ENCODE measurements around the gene TIGD3.

Gene TIGD3

GRCh38 chr11:65392186-65392829 lies 37.8 kb downstream of the TIGD3 start:
- H3K9ac ChIP-seq (ENCODE audit: insufficient read length, low read depth), result no peak overlapping the region
- H3K4me1 ChIP-seq (ENCODE audit: insufficient read depth, insufficient read length), result peaks cover 44% of the 10 kb centered on the region
- TF ChIP-seq SUZ12 (IDR thresholded peaks at IDR 0.05; ENCODE audit: extremely low read depth, insufficient read depth, insufficient read length) (no peak), YY1 (IDR thresholded peaks at IDR 0.05; ENCODE audit: insufficient read depth, insufficient read length) (no peak), ZNF274 (IDR thresholded peaks at IDR 0.05; ENCODE audit: low read depth, low read length) (no peak)

GRCh38 chr11:65392899-65393298 lies 38.3 kb downstream of the TIGD3 start:
- no peak for DNase-seq (ENCODE audit: low read depth, low spot score)
- TF ChIP-seq SUZ12 (IDR thresholded peaks at IDR 0.05; ENCODE audit: extremely low read depth, insufficient read depth, insufficient read length) (no peak), YY1 (IDR thresholded peaks at IDR 0.05; ENCODE audit: insufficient read depth, insufficient read length) (no peak), ZNF274 (IDR thresholded peaks at IDR 0.05; ENCODE audit: low read depth, low read length) (no peak)
- Histone ChIP-seq H3K4me1 (ENCODE audit: insufficient read depth, insufficient read length) (peaks cover 43% of the 10 kb centered on the region), H3K4me3 (ENCODE audit: insufficient read length, low read depth) (no peak overlapping the region), H3K9me3 (ENCODE audit: insufficient read depth, low read length) (no peaks in the 10 kb centered on the region), H3K36me3 (ENCODE audit: insufficient read depth, insufficient read length, low read length) (peaks cover 86% of the 10 kb centered on the region), H3K9ac (ENCODE audit: insufficient read length, low read depth) (no peak overlapping the region), H3K27me3 (ENCODE audit: insufficient read depth, insufficient read length) (no peaks in the 10 kb centered on the region)

More at GRCh38 chr11:65392186-65392829, 37.8 kb downstream of the TIGD3 start:
- no peaks in the 10 kb centered on the region for H3K9me3 ChIP-seq (ENCODE audit: insufficient read depth, low read length)
- H3K36me3 ChIP-seq (ENCODE audit: insufficient read depth, insufficient read length, low read length), result peaks cover 86% of the 10 kb centered on the region
- H3K4me3 ChIP-seq (ENCODE audit: insufficient read length, low read depth), result no peak overlapping the region
- no peaks in the 10 kb centered on the region for H3K27me3 ChIP-seq (ENCODE audit: insufficient read depth, insufficient read length)
- DNase-seq (ENCODE audit: low read depth, low spot score), result no peak

DNA sequence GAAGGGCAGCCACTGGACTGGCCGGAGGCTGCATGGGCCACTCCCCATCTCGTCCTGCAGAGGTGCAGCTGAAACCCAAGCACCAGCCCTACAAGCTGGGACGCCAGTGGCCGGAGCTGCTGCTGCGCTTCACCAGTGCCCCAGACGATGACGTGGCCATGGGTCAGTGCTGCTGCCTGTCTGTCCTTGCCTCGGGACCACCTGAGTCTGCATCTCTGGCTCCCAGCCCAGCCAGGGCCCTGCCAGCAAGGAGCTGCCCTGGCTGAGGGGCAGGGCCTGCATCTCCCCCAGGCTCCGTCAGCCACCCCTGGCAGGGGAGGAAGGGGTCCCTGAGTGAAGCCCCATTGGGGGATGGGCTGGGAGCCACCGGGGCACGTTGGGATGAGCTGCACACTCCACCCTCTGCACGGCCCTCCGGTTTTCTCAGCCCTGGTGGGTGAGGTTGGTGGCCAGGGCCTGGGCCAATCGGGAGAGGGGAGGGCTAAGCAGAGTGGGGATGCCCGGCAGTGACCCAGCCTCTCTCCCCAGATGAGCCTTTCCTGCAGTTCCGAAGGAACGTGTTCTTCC lies 39.0 kb downstream of the TIGD3 start:
- Histone ChIP-seq H3K36me3 (ENCODE audit: insufficient read depth, insufficient read length, low read length) (peaks cover 86% of the 10 kb centered on the region), H3K9me3 (ENCODE audit: insufficient read depth, low read length) (no peaks in the 10 kb centered on the region), H3K9ac (ENCODE audit: insufficient read length, low read depth) (peak overlapping the region; percentile 34), H3K4me3 (ENCODE audit: insufficient read length, low read depth) (no peak overlapping the region), H3K4me1 (ENCODE audit: insufficient read depth, insufficient read length) (peaks cover 41% of the 10 kb centered on the region), H3K27me3 (ENCODE audit: insufficient read depth, insufficient read length) (no peaks in the 10 kb centered on the region)
- DNase-seq (ENCODE audit: low read depth, low spot score), result no peak
- TF ChIP-seq SUZ12 (IDR thresholded peaks at IDR 0.05; ENCODE audit: extremely low read depth, insufficient read depth, insufficient read length) (no peak), YY1 (IDR thresholded peaks at IDR 0.05; ENCODE audit: insufficient read depth, insufficient read length) (no peak), ZNF274 (IDR thresholded peaks at IDR 0.05; ENCODE audit: low read depth, low read length) (no peak)

GRCh38 chr11:65394125-65394536 lies 39.6 kb downstream of the TIGD3 start:
- no peak for TF ChIP-seq SUZ12 (IDR thresholded peaks at IDR 0.05; ENCODE audit: extremely low read depth, insufficient read depth, insufficient read length)
- no peak for TF ChIP-seq ZNF274 (IDR thresholded peaks at IDR 0.05; ENCODE audit: low read depth, low read length)
- no peak for TF ChIP-seq YY1 (IDR thresholded peaks at IDR 0.05; ENCODE audit: insufficient read depth, insufficient read length)
- H3K4me3 ChIP-seq (ENCODE audit: insufficient read length, low read depth), result no peak overlapping the region
- no peak for DNase-seq (ENCODE audit: low read depth, low spot score)

DNA sequence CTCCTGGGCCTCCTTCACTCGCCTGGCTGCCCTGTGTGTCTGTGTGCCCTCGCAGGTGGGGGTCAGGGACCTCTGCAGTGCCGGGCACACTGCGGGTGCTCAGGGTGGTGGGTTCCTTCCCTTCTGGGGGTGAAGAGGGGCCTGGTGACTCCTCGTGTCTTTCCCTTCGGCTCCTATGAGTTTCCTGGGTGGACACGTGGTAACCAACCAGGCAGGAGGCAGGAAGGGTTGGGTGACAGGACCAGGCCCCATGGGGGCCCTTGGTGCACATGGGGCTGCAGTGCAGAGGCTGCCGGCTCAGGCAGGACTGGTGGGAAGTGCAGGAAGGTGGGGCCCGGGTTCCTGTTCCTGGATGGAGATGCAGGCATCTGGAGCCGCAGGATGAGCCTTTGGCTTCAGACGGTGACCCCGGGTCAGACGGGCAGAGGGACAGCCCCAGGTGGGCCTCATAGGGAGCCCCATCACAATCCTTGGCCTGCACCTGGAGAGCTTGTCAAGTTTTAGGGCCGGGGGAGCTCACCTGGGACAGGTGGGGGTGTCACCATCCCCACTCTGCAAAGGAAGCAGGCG lies 41.5 kb downstream of the TIGD3 start:
- H3K4me1 ChIP-seq (ENCODE audit: insufficient read depth, insufficient read length), result peaks cover 37% of the 10 kb centered on the region
- DNase-seq (ENCODE audit: low read depth, low spot score), result no peak
- H3K4me3 ChIP-seq (ENCODE audit: insufficient read length, low read depth), result no peak overlapping the region
- H3K9ac ChIP-seq (ENCODE audit: insufficient read length, low read depth), result no peak overlapping the region
- no peaks in the 10 kb centered on the region for H3K9me3 ChIP-seq (ENCODE audit: insufficient read depth, low read length)
- no peak for TF ChIP-seq ZNF274 (IDR thresholded peaks at IDR 0.05; ENCODE audit: low read depth, low read length)
- TF ChIP-seq YY1 (IDR thresholded peaks at IDR 0.05; ENCODE audit: insufficient read depth, insufficient read length), result no peak
- no peak for TF ChIP-seq SUZ12 (IDR thresholded peaks at IDR 0.05; ENCODE audit: extremely low read depth, insufficient read depth, insufficient read length)
- peaks cover 89% of the 10 kb centered on the region for H3K36me3 ChIP-seq (ENCODE audit: insufficient read depth, insufficient read length, low read length)
- no peaks in the 10 kb centered on the region for H3K27me3 ChIP-seq (ENCODE audit: insufficient read depth, insufficient read length)

More at GRCh38 chr11:65394125-65394536, 39.6 kb downstream of the TIGD3 start:
- Histone ChIP-seq H3K9me3 (ENCODE audit: insufficient read depth, low read length) (no peaks in the 10 kb centered on the region), H3K36me3 (ENCODE audit: insufficient read depth, insufficient read length, low read length) (peaks cover 84% of the 10 kb centered on the region), H3K4me1 (ENCODE audit: insufficient read depth, insufficient read length) (peaks cover 41% of the 10 kb centered on the region), H3K9ac (ENCODE audit: insufficient read length, low read depth) (no peak overlapping the region), H3K27me3 (ENCODE audit: insufficient read depth, insufficient read length) (no peaks in the 10 kb centered on the region)

DNA sequence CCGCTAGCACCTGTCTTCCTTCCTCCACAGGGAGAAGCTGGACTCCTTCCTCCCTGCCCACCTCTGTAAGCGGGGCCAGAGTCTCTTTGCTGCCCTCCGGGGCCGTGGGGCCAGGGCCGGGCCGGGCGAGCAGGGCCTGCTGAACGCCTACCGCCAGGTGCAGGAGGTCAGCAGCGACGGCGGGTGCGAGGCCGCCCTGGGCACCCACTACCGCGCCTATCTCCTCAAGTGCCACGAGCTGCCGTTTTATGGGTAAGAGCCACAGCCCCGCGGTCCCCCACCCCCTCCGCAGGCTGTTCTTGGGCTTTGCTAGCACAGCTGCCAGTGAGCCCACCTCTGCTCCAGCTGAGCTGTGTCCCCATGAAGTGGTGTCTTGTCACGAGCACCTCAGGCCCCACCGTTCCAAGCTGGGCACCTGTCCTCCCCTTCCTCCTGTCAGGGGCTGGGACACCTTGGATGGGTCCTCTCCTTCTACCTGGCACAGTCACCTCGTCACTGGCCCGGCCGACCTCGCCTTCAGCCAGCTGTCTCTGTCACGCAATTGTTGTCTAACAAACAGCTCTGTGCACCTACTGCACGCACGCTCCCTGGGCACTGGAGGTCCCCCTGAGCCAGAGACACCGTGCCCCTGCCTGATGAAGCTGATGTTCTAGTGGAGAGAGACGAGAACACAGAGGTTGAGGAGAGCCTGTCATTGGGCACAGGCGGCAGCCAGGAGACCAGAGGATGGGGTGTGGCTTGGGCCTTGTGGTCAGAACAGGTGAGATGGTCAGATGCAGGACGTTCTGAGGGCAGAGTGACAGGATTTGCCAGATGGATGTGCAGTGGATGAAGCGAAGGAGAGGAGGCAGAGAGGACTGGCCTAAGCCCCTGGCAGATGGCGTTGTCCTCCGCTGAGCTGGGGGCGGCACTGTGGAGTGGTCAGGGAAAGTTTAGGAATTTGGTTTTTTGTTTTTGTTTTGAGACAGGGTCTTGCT lies 42.5 kb downstream of the TIGD3 start:
- Histone ChIP-seq H3K9ac (ENCODE audit: insufficient read length, low read depth) (no peak overlapping the region), H3K27me3 (ENCODE audit: insufficient read depth, insufficient read length) (no peaks in the 10 kb centered on the region), H3K4me3 (ENCODE audit: insufficient read length, low read depth) (no peak overlapping the region), H3K9me3 (ENCODE audit: insufficient read depth, low read length) (no peaks in the 10 kb centered on the region), H3K4me1 (ENCODE audit: insufficient read depth, insufficient read length) (peaks cover 33% of the 10 kb centered on the region), H3K36me3 (ENCODE audit: insufficient read depth, insufficient read length, low read length) (peaks cover 88% of the 10 kb centered on the region)
- DNase-seq (ENCODE audit: low read depth, low spot score), result no peak
- no peak for TF ChIP-seq YY1 (IDR thresholded peaks at IDR 0.05; ENCODE audit: insufficient read depth, insufficient read length)
- no peak for TF ChIP-seq ZNF274 (IDR thresholded peaks at IDR 0.05; ENCODE audit: low read depth, low read length)
